ENCODE results near the gene MPZL2.
A peak's percentile ranks its signal among the peaks of the same experiment; 100 is the strongest.

The MPZL2 gene

DNA sequence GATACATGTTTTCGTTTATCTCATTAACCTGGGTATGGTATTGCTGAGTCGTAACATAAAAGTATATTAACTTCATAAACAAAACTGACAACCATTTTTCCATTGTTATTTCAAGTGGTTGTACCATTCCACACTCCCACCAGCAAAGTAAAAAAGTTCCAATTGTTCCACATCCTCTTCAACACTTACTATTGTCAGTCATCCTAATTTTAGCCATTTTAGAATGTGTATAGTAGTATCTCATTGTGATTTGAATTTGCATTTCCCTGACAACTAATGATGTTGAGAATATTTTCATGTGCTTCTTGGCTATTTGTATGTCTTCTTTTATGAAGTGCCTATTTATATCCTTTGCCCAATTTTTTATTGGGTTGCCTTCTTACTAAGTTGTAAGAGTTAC lies 30.0 kb upstream of the MPZL2 start:
- Mint-ChIP-seq H3K9me3 (no peaks in the 10 kb centered on the region), H3K27ac (no peak overlapping the region), H3K4me1 (peaks cover 20% of the 10 kb centered on the region), H3K4me3 (no peak overlapping the region), H3K36me3 (no peaks in the 10 kb centered on the region)
- no peak for ATAC-seq
- DNase-seq (ENCODE audit: low spot score in 2 of 2), result no peak

DNA sequence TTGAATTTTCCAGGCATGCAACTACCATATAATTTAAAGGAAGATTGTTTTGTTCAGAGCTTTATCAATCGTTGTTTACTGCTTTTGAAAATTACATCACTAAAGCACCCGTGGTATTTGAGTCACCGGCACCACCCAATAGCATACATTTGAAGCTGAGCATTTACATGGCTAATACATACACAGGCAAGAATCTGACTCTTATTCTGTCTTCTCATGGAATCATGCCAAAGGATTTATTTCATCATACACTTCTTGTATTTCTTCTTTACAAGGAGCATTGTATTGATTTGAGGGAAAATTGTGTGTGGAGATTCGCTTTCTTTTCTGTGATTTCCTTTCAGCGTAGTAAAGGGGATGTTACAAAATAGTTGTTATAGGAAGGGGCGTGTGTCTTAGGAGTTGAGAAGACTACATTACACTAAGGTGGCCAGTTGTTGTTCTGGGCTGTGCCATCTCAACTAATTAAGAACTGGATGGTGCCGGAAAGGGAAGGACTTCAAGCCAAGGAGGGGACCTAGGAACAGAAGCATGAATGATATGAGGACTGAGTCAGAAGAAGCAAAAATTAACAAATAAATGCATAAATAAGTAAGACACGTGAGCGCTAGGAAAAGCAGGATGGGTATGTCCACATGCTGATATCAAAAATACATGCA lies 27.5 kb upstream of the MPZL2 start:
- ATAC-seq (no peak), DNase-seq (ENCODE audit: low spot score in 2 of 2) (no peak)
- H3K9me3 Mint-ChIP-seq, result no peaks in the 10 kb centered on the region
- no peak overlapping the region for H3K27ac Mint-ChIP-seq
- peaks cover 20% of the 10 kb centered on the region for H3K4me1 Mint-ChIP-seq
- H3K4me3 Mint-ChIP-seq, result no peak overlapping the region
- H3K36me3 Mint-ChIP-seq, result no peaks in the 10 kb centered on the region

DNA sequence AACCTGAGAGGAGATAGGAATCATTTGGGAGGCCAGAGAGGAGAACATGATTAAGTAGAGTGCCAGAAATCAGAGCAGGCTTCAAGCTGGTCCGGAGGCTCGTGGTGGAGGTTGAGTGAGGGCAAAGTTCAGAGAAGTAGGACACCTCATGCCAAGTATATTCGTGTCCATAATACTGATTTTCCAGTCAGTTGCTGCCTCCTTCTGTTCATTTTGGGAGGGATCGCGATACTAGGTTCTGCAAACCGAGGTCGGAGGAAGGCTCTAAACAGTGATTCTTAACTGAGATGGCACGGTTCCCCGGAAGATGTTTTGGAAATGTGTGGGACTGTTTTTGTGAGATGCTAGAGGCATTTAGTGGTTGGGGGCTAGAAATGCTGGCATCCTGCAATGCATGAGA lies 26.8 kb upstream of the MPZL2 start:
- H3K4me3 Mint-ChIP-seq, result no peak overlapping the region
- peak; percentile 89 for ATAC-seq
- H3K4me1 Mint-ChIP-seq, result peaks cover 15% of the 10 kb centered on the region
- H3K27ac Mint-ChIP-seq, result no peak overlapping the region
- no peaks in the 10 kb centered on the region for H3K36me3 Mint-ChIP-seq
- H3K9me3 Mint-ChIP-seq, result no peaks in the 10 kb centered on the region
- no peak for DNase-seq (ENCODE audit: low spot score in 2 of 2)

GRCh38 chr11:118289401-118289800 lies 25.3 kb upstream of the MPZL2 start:
- ATAC-seq, result no peak
- H3K4me3 Mint-ChIP-seq, result no peak overlapping the region
- H3K27ac Mint-ChIP-seq, result no peak overlapping the region
- no peaks in the 10 kb centered on the region for H3K9me3 Mint-ChIP-seq
- H3K4me1 Mint-ChIP-seq, result peaks cover 8% of the 10 kb centered on the region
- H3K36me3 Mint-ChIP-seq, result no peaks in the 10 kb centered on the region
- no peak for DNase-seq (ENCODE audit: low spot score in 2 of 2)

DNA sequence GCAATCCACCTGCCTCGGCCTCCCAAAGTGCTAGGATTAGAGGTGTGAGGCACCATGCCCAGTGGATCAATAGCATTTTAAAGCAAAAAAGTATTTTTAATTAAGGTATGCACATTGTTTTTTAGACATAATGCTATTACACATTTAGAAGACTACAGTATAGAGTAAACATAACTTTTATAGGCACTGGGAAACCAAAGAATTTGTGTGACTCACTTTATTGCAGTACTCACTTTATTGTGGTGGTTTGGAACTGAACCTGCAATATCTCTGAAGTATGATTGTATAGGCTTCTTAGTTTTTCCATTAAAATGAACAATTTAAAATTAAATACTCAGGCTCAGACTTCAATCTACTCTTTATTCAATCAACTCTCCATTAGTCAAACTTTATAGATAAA lies 22.9 kb upstream of the MPZL2 start:
- H3K36me3 Mint-ChIP-seq, result no peaks in the 10 kb centered on the region
- no peak overlapping the region for H3K4me3 Mint-ChIP-seq
- H3K27ac Mint-ChIP-seq, result no peak overlapping the region
- no peaks in the 10 kb centered on the region for H3K9me3 Mint-ChIP-seq
- peaks cover 24% of the 10 kb centered on the region for H3K4me1 Mint-ChIP-seq
- DNase-seq (ENCODE audit: low spot score in 2 of 2) (no peak), ATAC-seq (peak; percentile 74)

DNA sequence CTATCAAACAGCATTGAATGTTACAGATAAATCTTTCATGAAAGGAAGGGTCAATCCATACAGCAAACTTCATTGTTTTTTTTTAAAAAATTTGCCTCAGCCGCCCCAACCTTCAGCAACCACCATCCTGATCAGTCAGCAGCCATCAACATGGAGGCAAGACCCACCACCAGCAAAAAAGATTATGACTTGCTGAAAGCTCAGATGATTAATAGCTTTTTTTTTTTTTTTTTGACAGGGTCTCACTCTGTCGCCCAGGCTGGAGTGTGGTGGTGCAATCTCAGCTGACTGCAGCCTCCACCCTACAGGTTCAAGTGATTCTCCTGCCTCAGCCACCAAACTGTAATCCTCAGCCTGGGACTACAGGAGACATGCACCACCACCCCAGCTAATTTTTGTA lies 22.4 kb upstream of the MPZL2 start:
- H3K36me3 Mint-ChIP-seq, result no peaks in the 10 kb centered on the region
- H3K9me3 Mint-ChIP-seq, result no peaks in the 10 kb centered on the region
- no peak overlapping the region for H3K27ac Mint-ChIP-seq
- DNase-seq (ENCODE audit: low spot score in 2 of 2) (no peak), ATAC-seq (no peak)
- H3K4me3 Mint-ChIP-seq, result no peak overlapping the region
- peaks cover 29% of the 10 kb centered on the region for H3K4me1 Mint-ChIP-seq

GRCh38 chr11:118283756-118284350 lies 19.8 kb upstream of the MPZL2 start:
- Mint-ChIP-seq H3K36me3 (no peaks in the 10 kb centered on the region), H3K9me3 (no peaks in the 10 kb centered on the region), H3K27ac (no peak overlapping the region), H3K4me3 (no peak overlapping the region), H3K4me1 (peaks cover 27% of the 10 kb centered on the region)
- DNase-seq (ENCODE audit: low spot score in 2 of 2) (no peak), ATAC-seq (no peak)

DNA sequence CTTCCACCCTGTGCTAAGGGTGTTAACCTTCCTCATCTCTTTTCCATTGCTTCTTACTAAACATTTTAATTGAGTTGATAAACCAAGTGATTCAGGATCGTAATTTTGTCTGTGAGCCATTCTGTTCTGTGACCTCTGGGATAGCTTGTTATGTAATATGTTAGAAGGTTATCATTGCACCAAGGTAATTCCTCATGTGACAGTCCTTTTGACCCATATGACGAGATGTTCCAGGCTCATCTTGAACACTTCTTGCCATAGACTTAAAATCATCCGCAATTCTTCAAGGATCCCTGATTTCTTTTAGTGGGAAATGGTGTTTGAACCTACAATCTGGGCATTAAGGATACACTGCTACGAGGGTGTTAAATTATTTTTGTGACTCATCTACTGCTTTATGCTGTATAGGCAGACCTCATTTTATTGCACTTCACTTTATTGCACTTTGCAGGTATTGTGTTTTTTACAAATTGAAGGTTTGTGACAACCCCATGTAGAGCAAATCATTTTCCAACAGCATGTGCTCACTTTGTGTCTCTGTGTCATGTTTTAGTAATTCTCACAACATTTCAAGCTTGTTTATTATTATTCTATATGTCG lies 19.0 kb upstream of the MPZL2 start:
- ATAC-seq (no peak), DNase-seq (ENCODE audit: low spot score in 2 of 2) (no peak)
- no peak overlapping the region for H3K27ac Mint-ChIP-seq
- H3K9me3 Mint-ChIP-seq, result no peaks in the 10 kb centered on the region
- no peaks in the 10 kb centered on the region for H3K36me3 Mint-ChIP-seq
- H3K4me1 Mint-ChIP-seq, result peaks cover 27% of the 10 kb centered on the region
- no peak overlapping the region for H3K4me3 Mint-ChIP-seq

- Mint-ChIP-seq H3K4me1 (peaks cover 27% of the 10 kb centered on the region), H3K4me3 (no peak overlapping the region), H3K27ac (no peak overlapping the region), H3K9me3 (no peaks in the 10 kb centered on the region), H3K36me3 (no peaks in the 10 kb centered on the region)
- DNase-seq (ENCODE audit: low spot score in 2 of 2) (no peak), ATAC-seq (no peak)
Observed at GRCh38 chr11:118282606-118283005, 18.5 kb upstream of the MPZL2 start.

GRCh38 chr11:118281284-118281683 lies 17.2 kb upstream of the MPZL2 start:
- no peaks in the 10 kb centered on the region for H3K9me3 Mint-ChIP-seq
- DNase-seq (ENCODE audit: low spot score in 2 of 2) (no peak), ATAC-seq (peak; percentile 37)
- H3K27ac Mint-ChIP-seq, result peak overlapping the region; percentile 63
- H3K4me3 Mint-ChIP-seq, result no peak overlapping the region
- H3K4me1 Mint-ChIP-seq, result peaks cover 39% of the 10 kb centered on the region
- no peaks in the 10 kb centered on the region for H3K36me3 Mint-ChIP-seq

- Mint-ChIP-seq H3K9me3 (no peaks in the 10 kb centered on the region), H3K4me1 (peaks cover 38% of the 10 kb centered on the region), H3K36me3 (no peaks in the 10 kb centered on the region), H3K27ac (no peak overlapping the region), H3K4me3 (no peak overlapping the region)
- ATAC-seq (peak; percentile 82), DNase-seq (ENCODE audit: low spot score in 2 of 2) (no peak)
Observed at GRCh38 chr11:118277312-118277711, 13.2 kb upstream of the MPZL2 start.

DNA sequence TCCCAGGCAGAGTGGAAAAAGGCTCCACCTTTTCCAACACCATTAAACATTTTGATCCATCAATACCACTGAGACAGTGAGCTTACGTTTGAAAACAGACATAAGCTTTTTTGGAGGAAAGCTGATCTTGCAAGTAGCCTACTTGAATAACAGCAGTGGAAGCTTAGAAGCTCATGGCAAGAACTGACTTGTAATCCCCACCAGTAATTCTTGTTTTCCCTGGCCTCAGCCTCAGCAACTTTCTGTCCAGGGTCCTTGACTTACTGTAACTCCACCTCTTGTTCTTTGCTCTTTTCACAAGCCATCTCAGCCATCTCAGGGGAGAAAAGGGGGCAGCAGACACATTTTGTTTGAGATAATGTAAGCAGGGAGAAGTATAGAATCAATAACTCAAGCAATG lies 12.3 kb upstream of the MPZL2 start:
- Mint-ChIP-seq H3K27ac (no peak overlapping the region), H3K4me1 (peaks cover 29% of the 10 kb centered on the region), H3K4me3 (no peak overlapping the region), H3K9me3 (no peaks in the 10 kb centered on the region), H3K36me3 (no peaks in the 10 kb centered on the region)
- DNase-seq (ENCODE audit: low spot score in 2 of 2), result no peak
- ATAC-seq, result no peak

GRCh38 chr11:118275176-118275575 lies 11.1 kb upstream of the MPZL2 start:
- H3K27ac Mint-ChIP-seq, result no peak overlapping the region
- H3K4me3 Mint-ChIP-seq, result no peak overlapping the region
- no peak for ATAC-seq

GRCh38 chr11:118274186-118274585 lies 10.1 kb upstream of the MPZL2 start:
- Mint-ChIP-seq H3K9me3 (no peaks in the 10 kb centered on the region), H3K4me3 (no peak overlapping the region), H3K36me3 (no peaks in the 10 kb centered on the region), H3K4me1 (peaks cover 24% of the 10 kb centered on the region), H3K27ac (no peak overlapping the region)
- DNase-seq (ENCODE audit: low spot score in 2 of 2) (no peak), ATAC-seq (no peak)

More at GRCh38 chr11:118275176-118275575, 11.1 kb upstream of the MPZL2 start:
- H3K4me1 Mint-ChIP-seq, result peaks cover 24% of the 10 kb centered on the region
- H3K36me3 Mint-ChIP-seq, result no peaks in the 10 kb centered on the region
- no peaks in the 10 kb centered on the region for H3K9me3 Mint-ChIP-seq
- DNase-seq (ENCODE audit: low spot score in 2 of 2), result no peak

DNA sequence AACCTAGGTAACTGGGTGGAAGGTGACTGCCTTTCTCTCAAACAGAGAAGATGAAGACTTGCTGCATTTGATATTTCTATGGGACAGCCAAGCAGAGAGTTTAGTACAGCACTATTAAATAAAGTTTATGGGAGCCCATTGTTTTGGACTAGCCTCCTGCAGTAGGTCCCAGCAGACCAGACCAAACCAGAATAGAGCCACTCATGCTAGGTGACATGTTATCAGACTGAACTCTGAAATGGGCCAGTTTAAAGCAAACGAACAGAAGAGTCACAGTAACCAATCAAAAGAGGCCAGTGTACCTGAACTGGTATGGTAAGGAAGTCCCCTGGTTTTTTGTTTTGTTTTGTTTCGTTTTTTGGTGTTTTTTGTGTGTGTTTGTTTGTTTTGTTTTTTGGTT lies 7.9 kb upstream of the MPZL2 start:
- Mint-ChIP-seq H3K4me3 (no peak overlapping the region), H3K27ac (no peak overlapping the region), H3K9me3 (no peaks in the 10 kb centered on the region), H3K4me1 (peaks cover 18% of the 10 kb centered on the region), H3K36me3 (no peaks in the 10 kb centered on the region)
- ATAC-seq (no peak), DNase-seq (ENCODE audit: low spot score in 2 of 2) (no peak)

DNA sequence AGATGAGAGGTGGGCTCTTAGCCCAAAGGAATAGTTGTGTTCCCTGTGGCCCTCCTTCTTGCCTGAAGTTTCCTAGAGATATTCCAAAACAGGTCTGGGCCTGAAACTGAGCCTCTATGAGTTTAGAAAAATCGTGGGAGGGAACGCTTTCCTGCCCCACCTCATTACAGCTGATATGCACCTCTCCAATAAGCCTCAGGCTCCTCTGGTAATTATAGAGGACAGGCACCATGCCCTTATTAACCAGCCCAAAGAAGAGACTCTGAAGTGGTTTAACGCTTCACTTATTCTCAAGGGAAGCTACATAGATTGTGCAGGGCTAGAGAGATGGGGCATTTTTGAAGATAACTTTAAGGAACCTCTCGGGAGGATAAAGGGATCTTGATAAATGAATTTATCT lies 3.4 kb upstream of the MPZL2 start:
- ATAC-seq, result no peak
- H3K9me3 Mint-ChIP-seq, result no peaks in the 10 kb centered on the region

More for the DNA sequence above, 3.4 kb upstream of the MPZL2 start:
- peaks cover 19% of the 10 kb centered on the region for H3K4me1 Mint-ChIP-seq
- no peak overlapping the region for H3K4me3 Mint-ChIP-seq
- H3K36me3 Mint-ChIP-seq, result peaks cover 6% of the 10 kb centered on the region
- H3K27ac Mint-ChIP-seq, result no peak overlapping the region
- no peak for DNase-seq (ENCODE audit: low spot score in 2 of 2)

All from stimulated activated effector memory CD8-positive, alpha-beta T cell treated with anti-CD3 and anti-CD28 coated beads, Interleukin-12 subunit alpha, Interleukin-12 subunit beta, amount 100 ng/mL, for 72 hours (primary cell).